ENCODE results near the gene PPP1R3D.

- TF ChIP-seq, protein P1, sequence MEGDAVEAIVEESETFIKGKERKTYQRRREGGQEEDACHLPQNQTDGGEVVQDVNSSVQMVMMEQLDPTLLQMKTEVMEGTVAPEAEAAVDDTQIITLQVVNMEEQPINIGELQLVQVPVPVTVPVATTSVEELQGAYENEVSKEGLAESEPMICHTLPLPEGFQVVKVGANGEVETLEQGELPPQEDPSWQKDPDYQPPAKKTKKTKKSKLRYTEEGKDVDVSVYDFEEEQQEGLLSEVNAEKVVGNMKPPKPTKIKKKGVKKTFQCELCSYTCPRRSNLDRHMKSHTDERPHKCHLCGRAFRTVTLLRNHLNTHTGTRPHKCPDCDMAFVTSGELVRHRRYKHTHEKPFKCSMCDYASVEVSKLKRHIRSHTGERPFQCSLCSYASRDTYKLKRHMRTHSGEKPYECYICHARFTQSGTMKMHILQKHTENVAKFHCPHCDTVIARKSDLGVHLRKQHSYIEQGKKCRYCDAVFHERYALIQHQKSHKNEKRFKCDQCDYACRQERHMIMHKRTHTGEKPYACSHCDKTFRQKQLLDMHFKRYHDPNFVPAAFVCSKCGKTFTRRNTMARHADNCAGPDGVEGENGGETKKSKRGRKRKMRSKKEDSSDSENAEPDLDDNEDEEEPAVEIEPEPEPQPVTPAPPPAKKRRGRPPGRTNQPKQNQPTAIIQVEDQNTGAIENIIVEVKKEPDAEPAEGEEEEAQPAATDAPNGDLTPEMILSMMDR (IDR thresholded peaks at IDR 0.05): no peak
- TF ChIP-seq POLR2A (IDR thresholded peaks at IDR 0.05): no peak
Measured at GRCh38 chr20:59987135-59987534, 47.0 kb upstream of the PPP1R3D start.

Data from esophagus squamous epithelium (tissue), 4 donors.